GM18868 (cell line): ENCODE measurements around the gene MYO3B.

Source experiments
- ATAC-seq: cut with Tn5 transposase; IDR thresholded peaks from one replicate; pipeline ENCODE4 v1.9.1; 2021; ENCODE audit warnings: mild to moderate bottlenecking, moderate library complexity; ENCODE audit not compliant: unreplicated experiment

MYO3B gene

GRCh38 chr2:170229125-170229524 lies 51.2 kb downstream of the MYO3B start:
- ATAC-seq: no peak

DNA sequence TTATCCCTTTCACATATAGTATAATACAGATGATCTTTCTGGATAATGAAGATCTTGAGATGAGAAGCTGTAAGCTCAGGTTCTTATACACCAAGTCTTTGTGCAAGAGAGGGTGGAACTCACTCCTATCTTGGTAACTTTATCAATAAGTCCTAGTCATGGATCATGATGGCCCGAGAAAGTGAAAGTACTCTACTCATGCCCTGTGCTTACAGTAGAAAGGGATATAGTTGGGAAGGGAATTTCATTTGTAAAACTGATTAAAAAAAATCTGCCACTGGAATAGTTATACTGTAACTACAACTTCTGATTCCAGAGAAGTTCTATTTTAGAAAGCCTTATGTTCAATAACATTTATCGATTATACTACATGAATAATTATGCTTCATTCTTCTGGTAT lies 51.8 kb downstream of the MYO3B start:
- no peak for ATAC-seq

DNA sequence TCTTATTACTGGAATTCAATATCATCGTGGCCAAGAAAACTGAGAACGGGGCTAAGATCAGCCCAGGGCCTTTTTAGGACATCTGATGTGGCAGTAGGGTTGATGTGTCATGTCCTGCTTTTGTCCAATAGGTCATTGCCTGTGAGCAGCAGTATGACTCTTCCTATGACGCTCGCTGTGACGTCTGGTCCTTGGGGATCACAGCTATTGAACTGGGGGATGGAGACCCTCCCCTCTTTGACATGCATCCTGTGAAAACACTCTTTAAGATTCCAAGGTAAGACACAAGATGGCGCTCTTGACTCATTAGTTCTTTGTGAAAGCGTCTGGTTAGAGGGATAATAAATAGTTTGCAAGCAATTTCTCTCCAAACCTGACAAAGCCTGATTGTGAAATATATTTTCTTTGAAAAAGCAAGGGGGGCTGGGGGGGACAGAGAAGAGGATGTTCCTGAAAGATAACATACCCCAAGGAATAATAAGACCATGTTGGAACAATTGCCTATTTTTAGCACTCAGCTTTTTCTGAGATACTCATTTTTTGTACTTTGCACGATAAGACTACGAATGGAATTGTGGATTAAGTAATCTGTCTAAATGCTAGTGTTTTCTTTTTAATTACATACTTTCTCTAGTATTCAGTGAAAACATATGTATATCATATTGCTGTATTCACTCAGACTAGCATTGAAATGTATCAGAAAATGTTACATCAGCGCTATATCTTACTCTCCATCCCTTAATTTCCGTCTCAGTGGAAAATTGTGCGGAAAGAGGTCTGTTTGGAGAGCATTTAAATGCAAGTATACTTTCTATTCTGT lies 58.1 kb downstream of the MYO3B start:
- no peak for ATAC-seq

- ATAC-seq: no peak
Measured at GRCh38 chr2:170236680-170237047, 58.7 kb downstream of the MYO3B start.

GRCh38 chr2:170237572-170238120 lies 59.7 kb downstream of the MYO3B start:
- ATAC-seq: no peak

DNA sequence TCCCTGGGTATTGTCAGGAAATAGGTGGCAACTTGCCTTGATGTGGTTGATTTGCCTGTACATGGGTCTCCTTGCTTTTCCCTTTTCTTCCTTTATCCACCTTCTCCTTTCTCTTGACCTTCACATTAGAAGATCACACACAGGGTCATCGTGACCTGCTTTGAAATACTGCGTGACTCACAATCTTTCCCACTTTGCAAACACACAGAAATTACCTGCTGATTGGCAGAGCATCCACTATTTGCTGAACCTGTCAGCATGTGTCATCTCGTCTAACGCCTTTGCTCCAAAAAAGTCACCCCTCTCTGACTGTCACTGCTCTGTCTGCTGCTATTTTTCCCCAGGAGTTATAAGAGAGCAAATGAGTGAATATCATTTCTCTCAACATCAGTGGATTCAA lies 60.8 kb downstream of the MYO3B start:
- ATAC-seq: no peak

DNA sequence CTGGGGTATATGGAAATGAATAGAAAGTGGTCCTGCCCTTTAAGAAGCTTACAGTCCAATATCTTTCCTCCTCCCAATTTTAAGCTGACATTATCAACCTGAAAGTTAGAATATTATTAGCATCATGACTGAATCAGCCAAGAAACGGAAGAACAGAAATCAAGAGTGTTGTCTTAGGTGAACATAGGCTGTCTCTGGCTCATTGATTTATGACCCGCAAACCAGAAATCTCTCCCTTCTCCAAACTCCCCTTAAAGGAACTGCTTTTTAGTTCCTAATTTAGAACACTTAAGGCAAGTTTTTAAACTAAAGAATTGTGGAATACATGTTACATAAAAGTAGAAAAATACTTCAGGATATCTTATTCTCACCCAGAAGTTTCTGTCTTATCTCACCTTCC lies 62.7 kb downstream of the MYO3B start:
- no peak for ATAC-seq

DNA sequence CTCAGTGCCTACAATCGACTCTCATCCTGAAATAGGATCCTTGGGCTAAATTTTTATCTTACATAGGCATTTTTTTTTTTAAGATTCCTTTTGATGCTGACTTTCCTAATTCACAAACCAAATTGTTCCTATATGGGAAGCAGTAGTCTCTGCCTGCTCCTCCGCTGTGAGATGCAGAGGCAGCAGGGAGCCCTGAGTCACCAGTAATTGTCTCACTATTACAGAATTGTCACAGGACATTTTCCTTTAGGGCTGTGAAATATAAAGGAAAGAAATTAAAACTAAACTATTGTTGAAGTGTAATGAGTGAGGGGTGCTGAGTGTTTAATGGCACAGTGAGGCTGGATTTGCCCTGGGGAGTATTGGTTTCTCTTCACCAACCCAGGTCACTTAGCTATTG lies 63.8 kb downstream of the MYO3B start:
- ATAC-seq: no peak

DNA sequence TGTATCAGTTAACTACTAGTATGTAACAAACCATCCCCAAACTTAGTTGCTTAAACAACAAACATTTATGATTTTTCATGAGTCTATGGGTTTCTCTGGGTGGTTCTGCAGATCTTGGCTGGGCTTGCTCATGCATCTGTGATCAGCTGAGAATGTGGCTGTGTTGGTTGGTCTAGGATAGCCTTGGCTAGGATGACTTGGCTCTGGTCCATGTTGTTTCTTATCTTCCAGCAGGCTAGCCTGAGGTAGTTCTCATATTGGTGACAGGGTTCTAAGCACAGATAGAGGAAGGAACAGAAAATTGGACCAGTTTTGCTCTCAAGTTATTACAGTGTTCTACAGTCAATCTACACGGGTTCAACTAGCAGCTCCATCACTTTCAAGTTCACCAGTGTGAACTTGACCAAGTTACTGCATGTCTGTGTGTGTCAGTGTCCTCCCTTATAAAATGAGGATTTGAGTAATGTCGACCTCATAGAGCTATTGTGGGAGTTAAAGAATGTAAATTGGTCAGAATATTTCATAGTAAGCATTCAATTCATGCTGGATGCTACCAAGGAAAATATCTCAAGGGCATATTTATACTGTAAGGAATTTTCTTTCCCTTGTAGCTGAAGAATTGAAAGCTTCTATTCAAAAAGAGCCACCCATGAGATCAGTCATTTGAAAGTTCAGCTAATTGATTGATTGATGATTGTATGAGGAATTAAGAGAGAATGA lies 65.3 kb downstream of the MYO3B start:
- ATAC-seq: no peak

GRCh38 chr2:170243898-170244297 lies 66.0 kb downstream of the MYO3B start:
- no peak for ATAC-seq

DNA sequence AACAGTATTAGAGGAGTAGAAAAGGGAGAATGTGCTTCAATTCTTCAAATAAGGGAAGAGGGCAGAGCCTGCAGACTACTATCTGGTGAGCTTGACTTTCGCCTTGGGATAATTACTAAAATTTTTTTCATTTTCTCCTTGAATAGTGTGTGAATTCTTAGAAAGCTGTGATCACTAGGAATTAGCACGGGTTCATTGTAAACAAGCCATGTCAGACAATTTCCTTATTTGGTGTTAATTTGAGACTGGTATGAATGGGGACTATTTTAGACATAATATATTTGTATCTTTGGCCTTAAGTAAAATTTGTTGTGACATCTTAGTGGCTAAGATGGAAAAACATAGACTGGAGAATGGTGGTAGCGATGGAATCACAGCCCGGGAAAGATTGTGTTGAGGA lies 66.6 kb downstream of the MYO3B start:
- ATAC-seq: no peak

DNA sequence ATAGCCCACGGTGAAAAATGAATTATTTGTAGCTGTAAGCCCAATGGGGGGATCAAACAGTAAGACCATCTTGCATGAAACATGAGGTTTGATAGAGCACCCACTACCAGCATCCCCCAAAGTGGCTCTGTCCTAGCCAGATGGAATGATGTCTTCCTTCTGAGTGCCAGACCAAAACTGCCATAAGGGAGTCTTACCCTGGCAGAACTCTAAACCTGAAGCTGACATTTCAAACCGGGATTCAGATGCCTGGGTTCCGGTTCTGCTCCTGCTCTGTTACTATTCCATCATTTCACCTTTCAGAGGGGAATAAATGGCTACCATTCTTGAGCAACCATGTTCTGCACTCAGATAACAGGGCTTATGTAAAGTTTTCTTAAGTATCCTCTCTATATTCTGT lies 67.4 kb downstream of the MYO3B start:
- ATAC-seq: no peak

DNA sequence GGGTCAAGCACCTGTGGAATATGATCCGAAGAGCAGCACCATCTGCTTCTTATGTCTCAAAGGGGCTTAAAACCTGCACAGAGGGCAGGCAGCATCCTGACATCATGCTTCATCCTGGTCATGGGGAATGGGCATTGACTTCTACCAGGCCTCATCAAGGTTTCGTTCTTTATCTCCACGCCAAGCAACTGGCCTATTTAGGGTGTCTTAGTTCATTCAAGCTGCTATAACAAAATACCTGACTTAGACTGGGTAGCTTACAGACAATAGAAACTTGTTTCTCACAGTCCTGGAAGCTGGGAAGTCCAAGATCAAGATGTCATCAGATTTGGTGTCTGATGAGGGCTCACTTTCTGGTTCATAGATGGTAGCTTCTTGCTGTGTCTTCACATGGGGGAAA lies 69.4 kb downstream of the MYO3B start:
- no peak for ATAC-seq

DNA sequence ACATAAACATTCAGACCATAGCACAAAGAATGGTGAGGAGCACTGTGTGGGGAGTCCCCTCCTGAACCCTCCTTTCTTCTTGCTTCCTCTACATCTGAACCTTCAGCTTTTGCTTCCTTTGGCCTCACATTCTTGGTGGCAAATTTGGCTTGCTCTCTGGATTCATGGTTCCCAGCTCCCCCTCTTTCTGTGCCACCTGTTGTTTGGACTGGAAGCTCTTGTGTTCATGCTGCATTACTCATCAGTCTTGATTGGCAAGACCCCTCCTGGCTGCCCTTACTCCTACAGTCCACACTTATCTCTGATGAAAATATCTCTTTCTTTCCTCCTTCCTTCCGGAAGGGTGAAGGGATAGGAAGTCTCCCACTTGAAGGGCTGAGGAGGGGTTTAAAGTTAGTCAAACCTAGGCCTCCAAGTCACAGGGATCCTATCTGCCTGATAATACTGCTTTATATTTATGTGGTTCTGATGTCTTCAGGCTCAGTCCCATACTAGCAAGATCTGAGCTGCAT lies 70.0 kb downstream of the MYO3B start:
- ATAC-seq: no peak

DNA sequence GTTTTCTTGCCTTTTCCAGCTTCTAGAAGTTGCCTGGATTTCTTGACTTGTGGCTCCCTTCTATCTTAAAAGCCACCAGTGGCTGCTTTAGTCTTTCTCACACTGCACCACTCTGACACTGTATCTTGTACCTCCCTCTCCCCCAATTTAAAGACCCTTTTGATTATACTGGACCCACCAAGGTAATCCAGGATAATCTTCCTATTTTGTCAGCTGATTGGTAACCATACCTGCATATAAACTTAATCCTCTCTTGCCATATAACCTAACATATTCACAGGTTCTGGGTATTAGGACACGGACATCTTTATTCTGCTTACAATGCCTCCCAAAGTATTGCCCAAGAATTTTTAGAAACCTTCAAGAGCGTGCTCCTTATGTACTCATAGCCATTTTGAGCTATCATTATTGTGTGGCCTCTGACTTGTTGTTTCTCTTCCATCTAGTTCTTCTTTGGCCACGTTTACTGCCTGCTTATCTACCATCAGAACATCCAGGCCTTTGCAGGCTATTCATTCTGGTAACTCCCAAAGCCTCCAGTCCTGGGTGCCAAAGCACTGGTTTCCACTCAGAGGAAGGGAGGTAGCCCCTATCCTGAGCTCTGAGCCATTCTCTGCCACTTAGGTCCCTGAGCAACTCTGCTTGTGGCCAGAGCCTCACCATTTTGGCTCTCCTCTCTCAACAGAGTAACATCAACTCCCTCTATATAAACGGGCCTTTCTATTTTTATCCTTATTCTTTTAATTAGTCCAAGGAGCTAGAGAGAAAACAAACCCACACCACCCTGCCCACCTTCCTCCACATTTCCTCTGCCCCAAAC lies 70.8 kb downstream of the MYO3B start:
- no peak for ATAC-seq

- ATAC-seq: no peak
Measured at GRCh38 chr2:170249761-170250160, 71.8 kb downstream of the MYO3B start.

- no peak for ATAC-seq
Measured at GRCh38 chr2:170250584-170250983, 72.6 kb downstream of the MYO3B start.

GRCh38 chr2:170252414-170252813 lies 74.5 kb downstream of the MYO3B start:
- no peak for ATAC-seq

DNA sequence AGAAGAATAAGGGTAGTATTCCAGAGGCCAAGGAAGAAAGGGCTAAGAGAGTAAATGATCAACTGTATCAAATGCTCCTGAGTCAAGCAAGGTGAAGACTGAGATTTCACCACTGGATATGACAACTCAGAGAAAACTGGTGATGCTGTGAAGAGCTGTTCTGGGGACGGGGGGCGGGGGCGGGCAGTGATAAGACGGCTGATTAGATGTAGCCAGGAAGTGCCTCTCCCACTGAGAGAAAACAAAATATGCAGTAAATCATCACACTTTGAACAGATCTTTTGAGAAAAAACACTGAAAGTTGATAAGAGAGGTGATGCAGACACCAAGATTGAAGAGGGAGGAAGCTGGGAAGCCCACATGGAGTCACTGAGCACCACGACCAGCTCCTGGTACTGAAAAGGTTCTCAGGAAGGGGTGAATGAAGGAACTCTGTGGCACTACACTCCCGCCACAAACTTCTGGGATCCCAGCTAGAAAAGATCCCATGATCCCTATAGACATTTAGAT lies 75.8 kb downstream of the MYO3B start:
- no peak for ATAC-seq

DNA sequence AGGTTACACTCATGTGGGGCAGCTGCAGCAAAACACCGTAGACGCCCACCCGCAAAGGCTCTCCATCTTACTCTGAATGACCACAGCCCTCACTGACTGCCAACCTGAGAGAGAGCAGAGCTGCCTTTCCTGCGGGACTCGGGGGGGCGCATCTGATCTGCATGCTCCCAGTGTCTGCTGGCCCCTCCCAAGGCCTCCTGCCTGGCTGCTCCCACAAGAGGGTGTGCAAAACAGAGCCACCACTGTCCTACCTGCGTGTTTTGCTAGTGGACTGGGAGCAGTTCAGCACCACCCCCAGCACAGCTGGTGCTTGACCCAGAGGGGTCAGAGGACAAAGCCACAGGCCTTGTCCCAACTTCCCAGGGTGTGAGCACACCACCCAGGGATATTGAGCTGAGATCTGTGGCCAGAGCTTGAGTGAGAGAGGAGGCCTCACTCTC lies 76.4 kb downstream of the MYO3B start:
- ATAC-seq: no peak

GRCh38 chr2:170255137-170255536 lies 77.2 kb downstream of the MYO3B start:
- no peak for ATAC-seq
